K562 (cell line): ENCODE results near the gene DNMT3A. TPM values are rescaled to one million over a fixed set of nuclear protein-coding genes. Genes with fewer than 3 reads are reported as not detected.

Experiments
- BRD4 ChIP-seq: fragments of 200-600 bp; sonication (generic); IDR thresholded peaks from 2 replicates; pipeline ENCODE4 v1.6.1; 2017; ENCODE audit warnings: inconsistent platforms
- GTF3C2 ChIP-seq: IDR thresholded peaks from 3 replicates; pipeline ENCODE4 v1.6.1; 2011; ENCODE audit warnings: borderline replicate concordance, mild to moderate bottlenecking, moderate library complexity; ENCODE audit not compliant: insufficient read length; ENCODE audit errors: extremely low read depth
- HDAC8 ChIP-seq: fragments of 450-650 bp; IDR thresholded peaks from 2 replicates; pipeline ENCODE4 v1.6.1; 2016; ENCODE audit warnings: mild to moderate bottlenecking, missing genetic modification characterization, moderate library complexity, missing compliant biosample characterization
- KHSRP ChIP-seq: fragments of 450-650 bp; IDR thresholded peaks from 2 replicates; pipeline ENCODE4 v1.6.1; 2017
- LEF1 ChIP-seq: fragments of 450-650 bp; IDR thresholded peaks from 2 replicates; pipeline ENCODE4 v1.6.1; 2016; ENCODE audit warnings: mild to moderate bottlenecking
- STAT5B ChIP-seq: fragments of 250-450 bp; sonication (Bioruptor Pico); IDR thresholded peaks from 2 replicates; pipeline ENCODE4 v1.8.0; 2021; ENCODE audit warnings: mild to moderate bottlenecking, inconsistent platforms
- ZNF274 ChIP-seq: IDR thresholded peaks from 2 replicates; pipeline ENCODE4 v1.6.1; 2011; ENCODE audit warnings: low read depth, mild to moderate bottlenecking, low read length, moderate library complexity, borderline replicate concordance
- ZNF316 ChIP-seq: fragments of 450-650 bp; IDR thresholded peaks from 2 replicates; pipeline ENCODE4 v1.6.1; 2016
- ZNF512 ChIP-seq: IDR thresholded peaks from 2 replicates; pipeline ENCODE4 v1.6.1; 2016; ENCODE audit warnings: missing genetic modification characterization, missing compliant biosample characterization
- polyA plus RNA-seq, 8 experiments: library from polyadenylated mRNA; depleted of rRNA in 4 of 8; stranded (reverse) in 5 of 8; unstranded in 3 of 8; fragments of >200 nt; fragmentation: Nextera tagmentation in 2 of 8; fragmentation: Illumina TruSeq in 1 of 8; extraction: Ambion mirVana in 2 of 8; extraction: Trizol in 1 of 8; gene quantifications; 2 replicates each; pipeline versions ENCODE4 v1.2.1 to v1.2.3, GENCODE V29; 2011 to 2014; ENCODE audit warnings: inconsistent platforms in 1 of 8, missing spikeins in 1 of 8
- total RNA-seq, 7 experiments: library from RNA; depleted of rRNA in 6 of 7; stranded (reverse); fragments of >200 nt in 6 of 7; fragmentation: Illumina TruSeq in 2 of 7; extraction: Trizol in 2 of 7; gene quantifications; 2 replicates each; pipeline versions ENCODE4 v1.2.1 to v1.2.3, GENCODE V29; 2011 to 2021; ENCODE audit warnings: low replicate concordance in 1 of 7
- TF ChIP-seq, protein P1 (sequence below), 2 experiments: fragments of 450-650 bp in 1 of 2; sonication (generic) in 1 of 2; formaldehyde crosslinking in 1 of 2; IDR thresholded peaks; 2 replicates each; pipeline versions ENCODE4 v1.7.1 to v1.9.0; 2016 to 2022; ENCODE audit warnings: inconsistent platforms in 1 of 2, mild to moderate bottlenecking in 1 of 2, missing genetic modification reagents in 1 of 2
- TF ChIP-seq, protein P2 (sequence below): fragments of 200-400 bp; formaldehyde crosslinking; IDR thresholded peaks from 2 replicates; pipeline ENCODE4 v1.6.1; 2017; ENCODE audit warnings: mild to moderate bottlenecking, low read depth, low read length, moderate library complexity

Gene DNMT3A
- total and polyA plus RNA-seq, 9 of the 15 experiments (the other 6 are each of a cell fraction or from before 2014, with no cell fraction given) = 3.0 to 16.0 (median 6.1) TPM

DNA sequence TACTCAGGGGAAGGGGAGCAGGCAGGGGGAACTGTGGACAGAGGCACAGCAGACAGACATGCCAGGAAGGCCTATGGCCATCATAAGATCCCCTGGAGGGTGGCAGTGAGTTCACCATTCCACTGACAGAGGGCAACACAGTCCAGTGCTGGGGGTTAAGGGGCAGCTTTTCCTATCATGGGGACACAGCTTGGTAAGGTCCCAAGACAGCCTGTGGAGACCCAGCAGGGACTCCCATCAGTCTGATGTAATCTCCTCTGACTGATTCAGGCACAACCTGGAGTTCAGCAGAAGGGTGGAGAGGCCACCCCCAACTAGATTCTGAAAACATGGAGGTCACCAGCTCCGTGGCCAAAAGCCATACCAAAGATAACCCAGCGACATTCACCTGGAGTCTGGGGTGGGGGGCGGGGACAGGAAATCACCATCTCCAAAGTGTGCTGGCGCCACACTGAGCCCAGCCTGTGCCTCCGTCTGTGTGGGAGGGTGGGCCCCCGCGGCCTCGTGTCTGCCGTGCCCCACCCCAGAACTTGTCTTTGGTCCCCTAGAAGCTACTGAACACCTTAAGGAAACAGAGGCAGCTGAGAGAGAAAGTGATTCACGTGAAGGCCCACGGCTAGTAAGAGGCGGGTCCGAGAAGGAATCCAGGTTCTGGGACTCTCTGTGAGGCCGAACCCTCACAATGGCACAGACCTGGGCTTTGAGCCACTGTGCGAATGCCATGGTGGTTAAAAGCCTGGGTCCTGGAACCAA lies 28.6 kb downstream of the DNMT3A start (continued):
- TF ChIP-seq, protein P1, sequence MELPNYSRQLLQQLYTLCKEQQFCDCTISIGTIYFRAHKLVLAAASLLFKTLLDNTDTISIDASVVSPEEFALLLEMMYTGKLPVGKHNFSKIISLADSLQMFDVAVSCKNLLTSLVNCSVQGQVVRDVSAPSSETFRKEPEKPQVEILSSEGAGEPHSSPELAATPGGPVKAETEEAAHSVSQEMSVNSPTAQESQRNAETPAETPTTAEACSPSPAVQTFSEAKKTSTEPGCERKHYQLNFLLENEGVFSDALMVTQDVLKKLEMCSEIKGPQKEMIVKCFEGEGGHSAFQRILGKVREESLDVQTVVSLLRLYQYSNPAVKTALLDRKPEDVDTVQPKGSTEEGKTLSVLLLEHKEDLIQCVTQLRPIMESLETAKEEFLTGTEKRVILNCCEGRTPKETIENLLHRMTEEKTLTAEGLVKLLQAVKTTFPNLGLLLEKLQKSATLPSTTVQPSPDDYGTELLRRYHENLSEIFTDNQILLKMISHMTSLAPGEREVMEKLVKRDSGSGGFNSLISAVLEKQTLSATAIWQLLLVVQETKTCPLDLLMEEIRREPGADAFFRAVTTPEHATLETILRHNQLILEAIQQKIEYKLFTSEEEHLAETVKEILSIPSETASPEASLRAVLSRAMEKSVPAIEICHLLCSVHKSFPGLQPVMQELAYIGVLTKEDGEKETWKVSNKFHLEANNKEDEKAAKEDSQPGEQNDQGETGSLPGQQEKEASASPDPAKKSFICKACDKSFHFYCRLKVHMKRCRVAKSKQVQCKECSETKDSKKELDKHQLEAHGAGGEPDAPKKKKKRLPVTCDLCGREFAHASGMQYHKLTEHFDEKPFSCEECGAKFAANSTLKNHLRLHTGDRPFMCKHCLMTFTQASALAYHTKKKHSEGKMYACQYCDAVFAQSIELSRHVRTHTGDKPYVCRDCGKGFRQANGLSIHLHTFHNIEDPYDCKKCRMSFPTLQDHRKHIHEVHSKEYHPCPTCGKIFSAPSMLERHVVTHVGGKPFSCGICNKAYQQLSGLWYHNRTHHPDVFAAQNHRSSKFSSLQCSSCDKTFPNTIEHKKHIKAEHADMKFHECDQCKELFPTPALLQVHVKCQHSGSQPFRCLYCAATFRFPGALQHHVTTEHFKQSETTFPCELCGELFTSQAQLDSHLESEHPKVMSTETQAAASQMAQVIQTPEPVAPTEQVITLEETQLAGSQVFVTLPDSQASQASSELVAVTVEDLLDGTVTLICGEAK (IDR thresholded peaks at IDR 0.05) = no peak
- TF ChIP-seq, protein P1 (CRISPR knock-in tag; IDR thresholded peaks at IDR 0.05) = no peak
- TF ChIP-seq HDAC8 (tag) (no peak), BRD4 (no peak), STAT5B (CRISPR knock-in tag) (no peak), KHSRP (no peak), ZNF274 (no peak), LEF1 (no peak), ZNF316 (no peak), ZNF512 (tag) (no peak), GTF3C2 (no peak)
- TF ChIP-seq, protein P2, sequence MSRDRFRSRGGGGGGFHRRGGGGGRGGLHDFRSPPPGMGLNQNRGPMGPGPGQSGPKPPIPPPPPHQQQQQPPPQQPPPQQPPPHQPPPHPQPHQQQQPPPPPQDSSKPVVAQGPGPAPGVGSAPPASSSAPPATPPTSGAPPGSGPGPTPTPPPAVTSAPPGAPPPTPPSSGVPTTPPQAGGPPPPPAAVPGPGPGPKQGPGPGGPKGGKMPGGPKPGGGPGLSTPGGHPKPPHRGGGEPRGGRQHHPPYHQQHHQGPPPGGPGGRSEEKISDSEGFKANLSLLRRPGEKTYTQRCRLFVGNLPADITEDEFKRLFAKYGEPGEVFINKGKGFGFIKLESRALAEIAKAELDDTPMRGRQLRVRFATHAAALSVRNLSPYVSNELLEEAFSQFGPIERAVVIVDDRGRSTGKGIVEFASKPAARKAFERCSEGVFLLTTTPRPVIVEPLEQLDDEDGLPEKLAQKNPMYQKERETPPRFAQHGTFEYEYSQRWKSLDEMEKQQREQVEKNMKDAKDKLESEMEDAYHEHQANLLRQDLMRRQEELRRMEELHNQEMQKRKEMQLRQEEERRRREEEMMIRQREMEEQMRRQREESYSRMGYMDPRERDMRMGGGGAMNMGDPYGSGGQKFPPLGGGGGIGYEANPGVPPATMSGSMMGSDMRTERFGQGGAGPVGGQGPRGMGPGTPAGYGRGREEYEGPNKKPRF = no peak
